Hepatocyte (in vitro differentiated cells): ENCODE results near the gene ADSL. TPM values are rescaled to one million over a fixed set of nuclear protein-coding genes. Genes with fewer than 3 reads are reported as not detected.

ENCODE experiments used
- DNase-seq: peaks from one replicate; pipeline ENCODE4 v3.0.0-alpha.2; 2016; ENCODE audit warnings: low spot score
- H2AFZ ChIP-seq: fragments of 200-600 bp; sonication (generic); 2 replicates; pipeline ENCODE4 v1.6.0; 2016; ENCODE audit warnings: antibody characterized with exemption, mild to moderate bottlenecking
- H3K27ac ChIP-seq: fragments of 200-600 bp; sonication (generic); 2 replicates; pipeline ENCODE4 v1.5.1; 2016; ENCODE audit warnings: mild to moderate bottlenecking
- H3K27me3 ChIP-seq: fragments of 200-600 bp; sonication (generic); 2 replicates; pipeline ENCODE4 v1.6.1; 2016
- H3K36me3 ChIP-seq: fragments of 200-600 bp; sonication (generic); replicated peaks from 2 replicates; pipeline ENCODE4 v1.5.1; 2016; ENCODE audit warnings: low read depth; ENCODE audit not compliant: insufficient read depth
- H3K4me1 ChIP-seq: fragments of 200-600 bp; sonication (generic); 2 replicates; pipeline ENCODE4 v1.5.1; 2016; ENCODE audit warnings: mild to moderate bottlenecking, moderate library complexity; ENCODE audit not compliant: insufficient read depth
- H3K4me2 ChIP-seq: fragments of 200-600 bp; sonication (generic); 2 replicates; pipeline ENCODE4 v1.6.0; 2016
- H3K4me3 ChIP-seq: fragments of 200-600 bp; sonication (generic); 2 replicates; pipeline ENCODE4 v1.5.1; 2016; ENCODE audit warnings: mild to moderate bottlenecking
- H3K79me2 ChIP-seq: fragments of 200-600 bp; sonication (generic); 2 replicates; pipeline ENCODE4 v1.6.0; 2017; ENCODE audit warnings: mild to moderate bottlenecking
- H3K9me2 ChIP-seq: fragments of 200-600 bp; sonication (generic); replicated peaks from 2 replicates; pipeline ENCODE4 v1.6.0; 2017; ENCODE audit warnings: mild to moderate bottlenecking; ENCODE audit not compliant: insufficient read depth
- H3K9me3 ChIP-seq: fragments of 200-600 bp; sonication (generic); 2 replicates; pipeline ENCODE4 v1.5.1; 2016; ENCODE audit warnings: low read depth, mild to moderate bottlenecking
- H4K20me1 ChIP-seq: fragments of 200-600 bp; sonication (generic); 2 replicates; pipeline ENCODE4 v1.6.0; 2016; ENCODE audit warnings: mild to moderate bottlenecking; ENCODE audit not compliant: insufficient read depth, poor library complexity, severe bottlenecking
- CTCF ChIP-seq: fragments of 200-600 bp; sonication (generic); IDR thresholded peaks from 2 replicates; pipeline ENCODE4 v1.5.1; 2016; ENCODE audit warnings: antibody characterized with exemption, mild to moderate bottlenecking; ENCODE audit not compliant: poor library complexity
- EZH2 ChIP-seq: fragments of 200-600 bp; sonication (generic); IDR thresholded peaks from 2 replicates; pipeline ENCODE4 v1.6.1; 2016; ENCODE audit warnings: antibody characterized with exemption, mild to moderate bottlenecking, borderline replicate concordance
- EZH2phosphoT487 ChIP-seq: fragments of 200-600 bp; sonication (generic); IDR thresholded peaks from one replicate; pipeline ENCODE4 v1.6.1; 2018; ENCODE audit warnings: antibody characterized with exemption, mild to moderate bottlenecking, low read depth, moderate library complexity; ENCODE audit not compliant: unreplicated experiment, severe bottlenecking
- WGBS: methylation state at CpG from one replicate; pipeline ENCODE4 v1.1.6; 2016; ENCODE audit warnings: low lambda C conversion rate; ENCODE audit errors: missing lambda C conversion rate; 5-methylcytosine and 5-hydroxymethylcytosine counted together
- polyA plus RNA-seq: library from polyadenylated mRNA; unstranded; fragments of >200 nt; fragmentation: Nextera tagmentation; extraction: Ambion mirVana; gene quantifications from 2 replicates; pipeline ENCODE4 v1.2.1, GENCODE V29; 2016
- total RNA-seq: library from RNA; depleted of rRNA; stranded (reverse); fragments of >200 nt; gene quantifications from 2 replicates; pipeline ENCODE4 v1.2.3, GENCODE V29; 2014

ADSL gene
- total and polyA plus RNA-seq, 2 experiments from 2014 or later, result 54.8 to 81.8 TPM

- H3K79me2 ChIP-seq, result no peaks in the 10 kb centered on the region
- H2AFZ ChIP-seq, result no peak overlapping the region
- H3K9me2 ChIP-seq, result no peaks in the 10 kb centered on the region
- no peak overlapping the region for H3K4me3 ChIP-seq
- DNase-seq, result no peak
- H3K4me2 ChIP-seq, result no peak overlapping the region
- H4K20me1 ChIP-seq, result no peaks in the 10 kb centered on the region
- H3K9me3 ChIP-seq, result no peaks in the 10 kb centered on the region
- 65% methylated on average over 4 of the region's 4 CpGs for WGBS
- H3K27ac ChIP-seq, result no peak overlapping the region
- TF ChIP-seq EZH2phosphoT487 (no peak), EZH2 (no peak), CTCF (no peak)
- peaks cover 3% of the 10 kb centered on the region for H3K4me1 ChIP-seq
- H3K36me3 ChIP-seq, result no peaks in the 10 kb centered on the region
- no peaks in the 10 kb centered on the region for H3K27me3 ChIP-seq
Observed at GRCh38 chr22:40331706-40332105, 14.6 kb upstream of the ADSL start.

GRCh38 chr22:40332319-40332781 is 13.9 kb upstream of the ADSL start:
- H3K27me3 ChIP-seq, result no peaks in the 10 kb centered on the region
- no peaks in the 10 kb centered on the region for H4K20me1 ChIP-seq
- H2AFZ ChIP-seq, result no peak overlapping the region
- no peaks in the 10 kb centered on the region for H3K36me3 ChIP-seq
- no peaks in the 10 kb centered on the region for H3K79me2 ChIP-seq
- TF ChIP-seq EZH2phosphoT487 (no peak), EZH2 (no peak), CTCF (no peak)
- DNase-seq, result peak; percentile 12
- H3K4me2 ChIP-seq, result no peak overlapping the region
- H3K4me1 ChIP-seq, result no peaks in the 10 kb centered on the region
- WGBS, result 33% methylated on average over 9 of the region's 9 CpGs
- H3K4me3 ChIP-seq, result no peak overlapping the region
- H3K9me3 ChIP-seq, result no peaks in the 10 kb centered on the region
- no peaks in the 10 kb centered on the region for H3K9me2 ChIP-seq
- no peak overlapping the region for H3K27ac ChIP-seq

- Histone ChIP-seq H3K27me3 (no peaks in the 10 kb centered on the region), H3K4me1 (no peaks in the 10 kb centered on the region), H3K36me3 (no peaks in the 10 kb centered on the region), H3K79me2 (no peaks in the 10 kb centered on the region), H3K9me3 (no peaks in the 10 kb centered on the region), H3K4me3 (no peak overlapping the region), H4K20me1 (no peaks in the 10 kb centered on the region), H3K9me2 (no peaks in the 10 kb centered on the region), H3K27ac (no peak overlapping the region), H3K4me2 (no peak overlapping the region), H2AFZ (no peak overlapping the region)
- no peak for DNase-seq
- WGBS, result 75% methylated on average over 2 of the region's 2 CpGs
- TF ChIP-seq CTCF (no peak), EZH2phosphoT487 (no peak), EZH2 (no peak)
Observed at GRCh38 chr22:40334060-40334459, 12.2 kb upstream of the ADSL start.

- Histone ChIP-seq H3K27ac (no peak overlapping the region), H4K20me1 (no peaks in the 10 kb centered on the region), H3K9me2 (no peaks in the 10 kb centered on the region), H2AFZ (no peak overlapping the region), H3K4me3 (no peak overlapping the region), H3K27me3 (no peaks in the 10 kb centered on the region), H3K36me3 (no peaks in the 10 kb centered on the region), H3K4me1 (no peaks in the 10 kb centered on the region), H3K4me2 (no peak overlapping the region), H3K79me2 (no peaks in the 10 kb centered on the region), H3K9me3 (no peaks in the 10 kb centered on the region)
- WGBS, result 71% methylated on average over 2 of the region's 2 CpGs
- TF ChIP-seq EZH2 (no peak), CTCF (no peak), EZH2phosphoT487 (no peak)
- no peak for DNase-seq
Observed at GRCh38 chr22:40334899-40335298, 11.4 kb upstream of the ADSL start.
